A673 (cell line): ENCODE data around the gene CNN1. TPM values are rescaled to one million over a fixed set of nuclear protein-coding genes. Genes with fewer than 3 reads are reported as not detected.

Experiments used
- BruUV-seq: library from RNA; stranded (reverse); fragments of 400-500 nt; replicated peaks from 2 replicates; lab custom pipeline; 2021; lab: Mats Ljungman, UMichigan
- CTCF ChIA-PET: fragments of 300-600 bp; sonication (Branson Sonifier 250); formaldehyde crosslinking; loops from one replicate; lab custom pipeline; 2022; ENCODE audit warnings: antibody characterized with exemption; lab: Charles Lee
- POLR2A ChIA-PET: fragments of 300-600 bp; sonication (Branson Sonifier 250); formaldehyde crosslinking; loops from one replicate; lab custom pipeline; 2022; ENCODE audit warnings: antibody characterized with exemption; ENCODE audit not compliant: low non-redundant PET; lab: Charles Lee
- DNase-seq: peaks from one replicate; pipeline ENCODE4 v3.0.0-alpha.2; 2015; ENCODE audit warnings: low spot score
- H3K27ac ChIP-seq: fragments of 200-600 bp; sonication (generic); 2 replicates; pipeline ENCODE4 v1.5.1; 2016; ENCODE audit warnings: mixed run types, low read depth, mild to moderate bottlenecking, mixed read lengths, antibody characterized with exemption, low read length; ENCODE audit not compliant: poor library complexity, severe bottlenecking
- H3K27me3 ChIP-seq: fragments of 200-600 bp; sonication (generic); replicated peaks from 2 replicates; pipeline ENCODE4 v1.6.1; 2017; ENCODE audit warnings: mixed run types, low read depth, mild to moderate bottlenecking, mixed read lengths, antibody characterized with exemption, low read length; ENCODE audit not compliant: insufficient read depth, poor library complexity
- H3K36me3 ChIP-seq: fragments of 200-600 bp; sonication (generic); 2 replicates; pipeline ENCODE4 v1.6.1; 2016; ENCODE audit warnings: mixed run types, mild to moderate bottlenecking, mixed read lengths, antibody characterized with exemption, low read length; ENCODE audit not compliant: insufficient read depth, poor library complexity, severe bottlenecking
- H3K4me1 ChIP-seq: fragments of 200-600 bp; sonication (generic); 2 replicates; pipeline ENCODE4 v1.6.1; 2017; ENCODE audit warnings: mixed run types, mild to moderate bottlenecking, mixed read lengths, antibody characterized with exemption, low read length; ENCODE audit not compliant: insufficient read depth, poor library complexity, severe bottlenecking
- H3K4me3 ChIP-seq: fragments of 200-600 bp; sonication (generic); 2 replicates; pipeline ENCODE4 v1.5.1; 2016; ENCODE audit warnings: low read depth, mixed run types, mild to moderate bottlenecking, mixed read lengths, low read length; ENCODE audit not compliant: poor library complexity, severe bottlenecking
- H3K9me3 ChIP-seq: fragments of 200-600 bp; sonication (generic); 2 replicates; pipeline ENCODE4 v1.6.1; 2016; ENCODE audit warnings: mixed run types, low read depth, mild to moderate bottlenecking, mixed read lengths, antibody characterized with exemption, low read length; ENCODE audit not compliant: poor library complexity, severe bottlenecking
- CTCF ChIP-seq: fragments of 300-800, 200-600 bp; sonication (generic); conservative IDR thresholded peaks from 2 replicates; pipeline ENCODE4 v1.5.1; 2017; ENCODE audit warnings: low read depth, mild to moderate bottlenecking, antibody characterized with exemption, low read length, moderate library complexity, mixed read lengths
- EZH2 ChIP-seq: fragments of 200-600 bp; sonication (generic); IDR thresholded peaks from 2 replicates; pipeline ENCODE4 v1.6.1; 2017; ENCODE audit warnings: borderline replicate concordance, low read depth, mild to moderate bottlenecking, mixed read lengths, antibody characterized with exemption, low read length; ENCODE audit not compliant: poor library complexity, severe bottlenecking
- intact Hi-C: fragments of 100-400 bp; cut with micrococcal nuclease; formaldehyde crosslinking; loops from one replicate; pipeline ENCODE4 v1.10.0; 2022; ENCODE audit not compliant: unreplicated experiment
- total RNA-seq: library from RNA; stranded (reverse); gene quantifications from 2 replicates; pipeline ENCODE4 v1.2.3, GENCODE V29; 2021

CNN1 gene
- total RNA-seq, 1 experiment from 2014 or later, result 0.60 TPM

- Histone ChIP-seq H3K4me1 (no peaks in the 10 kb centered on the region), H3K27ac (no peak overlapping the region), H3K27me3 (no peaks in the 10 kb centered on the region), H3K4me3 (no peak overlapping the region), H3K36me3 (peaks cover 7% of the 10 kb centered on the region), H3K9me3 (no peaks in the 10 kb centered on the region)
- intact Hi-C loops, result no loop called here
- BruUV-seq, result no TSS peak
- no peak for TF ChIP-seq CTCF
- no peak for TF ChIP-seq EZH2
- ChIA-PET POLR2A (no interaction called here), CTCF (no interaction called here)
- DNase-seq, result no peak
These were observed 43.2 kb upstream of the CNN1 start for GRCh38 chr19:11495481-11495880.

GRCh38 chr19:11495885-11496284 lies 42.8 kb upstream of the CNN1 start:
- H3K9me3 ChIP-seq, result no peaks in the 10 kb centered on the region
- BruUV-seq, result no TSS peak
- intact Hi-C loops, result loop anchor here (2.0 kb wide), 1 partner anchor 91 kb away; no protein-coding TSS in a partner anchor
- POLR2A ChIA-PET, result no interaction called here
- DNase-seq, result no peak
- no peak overlapping the region for H3K27ac ChIP-seq
- H3K36me3 ChIP-seq, result peaks cover 7% of the 10 kb centered on the region
- TF ChIP-seq EZH2 (no peak), CTCF (no peak)
- CTCF ChIA-PET, result no interaction called here
- no peak overlapping the region for H3K4me3 ChIP-seq
- H3K4me1 ChIP-seq, result no peaks in the 10 kb centered on the region
- H3K27me3 ChIP-seq, result no peaks in the 10 kb centered on the region

GRCh38 chr19:11496391-11497163 lies 42.1 kb upstream of the CNN1 start:
- ChIA-PET POLR2A (no interaction called here), CTCF (no interaction called here)
- BruUV-seq, result no TSS peak
- Histone ChIP-seq H3K27me3 (no peaks in the 10 kb centered on the region), H3K27ac (no peak overlapping the region), H3K4me3 (no peak overlapping the region), H3K9me3 (no peaks in the 10 kb centered on the region), H3K4me1 (no peaks in the 10 kb centered on the region), H3K36me3 (peaks cover 7% of the 10 kb centered on the region)
- no peak for TF ChIP-seq EZH2
- peak; percentile 87 for TF ChIP-seq CTCF
- intact Hi-C loops, result loop anchor here (2.0 kb wide), 1 partner anchor 90 kb away; no protein-coding TSS in a partner anchor
- peak; percentile 84 for DNase-seq
